CD14-positive monocyte (primary cell): ENCODE data around the gene PEX5L. TPM values are rescaled to one million over a fixed set of nuclear protein-coding genes. Genes with fewer than 3 reads are reported as not detected.
A peak's percentile ranks its signal among the peaks of the same experiment; 100 is the strongest.

ENCODE experiments used
- DNase-seq, 3 donors: peaks; one replicate each; pipeline ENCODE4 v3.0.0-alpha.2; 2011 to 2022
- H2AFZ ChIP-seq: 2 replicates; pipeline ENCODE4 v1.6.0; 2012; ENCODE audit warnings: mild to moderate bottlenecking, low read depth, low read length, inconsistent platforms; ENCODE audit not compliant: insufficient read depth, poor library complexity, severe bottlenecking
- H3K27ac ChIP-seq, 2 donors: 1 replicate in 1 of 2; 2 replicates in 1 of 2; pipeline ENCODE4 v1.5.1; 2012 to 2013; ENCODE audit warnings: low read length in 2 of 2, control low read depth in 1 of 2, inconsistent platforms in 1 of 2, low read depth in 1 of 2, mild to moderate bottlenecking in 1 of 2
- H3K27me3 ChIP-seq, 2 donors: one replicate each; pipeline versions ENCODE4 v1.6.0 to v1.6.1; 2011 to 2013; ENCODE audit warnings: low read length in 2 of 2; ENCODE audit not compliant: control insufficient read depth in 2 of 2, insufficient read depth in 2 of 2
- H3K36me3 ChIP-seq, 2 donors: replicated peaks in 1 of 2; 1 replicate in 1 of 2; 2 replicates in 1 of 2; pipeline versions ENCODE4 v1.5.1 to v1.6.1; 2012 to 2013; ENCODE audit warnings: low read length in 2 of 2, control low read depth in 1 of 2, inconsistent platforms in 1 of 2, mild to moderate bottlenecking in 1 of 2; ENCODE audit not compliant: insufficient read depth in 2 of 2, control insufficient read depth in 1 of 2
- H3K4me1 ChIP-seq, 2 donors: 1 replicate in 1 of 2; 2 replicates in 1 of 2; pipeline versions ENCODE4 v1.5.1 to v1.6.1; 2012 to 2013; ENCODE audit warnings: low read length in 2 of 2, control low read depth in 1 of 2, inconsistent platforms in 1 of 2, mild to moderate bottlenecking in 1 of 2, moderate library complexity in 1 of 2; ENCODE audit not compliant: insufficient read depth in 2 of 2, control insufficient read depth in 1 of 2
- H3K4me2 ChIP-seq: replicated peaks from 2 replicates; pipeline ENCODE3; 2012; ENCODE audit warnings: low read length, moderate library complexity, mild to moderate bottlenecking; ENCODE audit not compliant: poor library complexity, severe bottlenecking; ENCODE audit errors: extremely low read depth
- H3K4me3 ChIP-seq, 3 experiments: fragments of 200-600 bp in 1 of 3; sonication (generic) in 1 of 3; replicated peaks in 1 of 3; 1 replicate in 2 of 3; 2 replicates in 1 of 3; pipeline ENCODE4 v1.5.1; 2011 to 2013; ENCODE audit warnings: low read length in 3 of 3, mild to moderate bottlenecking in 3 of 3, control low read depth in 2 of 3, low read depth in 2 of 3, inconsistent platforms in 1 of 3, moderate library complexity in 1 of 3
- H3K79me2 ChIP-seq: 2 replicates; pipeline ENCODE4 v1.6.0; 2012; ENCODE audit warnings: mild to moderate bottlenecking, control low read depth, inconsistent platforms, low read length, moderate library complexity; ENCODE audit not compliant: insufficient read depth
- H3K9ac ChIP-seq: 2 replicates; pipeline ENCODE4 v1.6.0; 2017; ENCODE audit warnings: low read length, mild to moderate bottlenecking; ENCODE audit not compliant: insufficient read depth, poor library complexity, severe bottlenecking
- H3K9me3 ChIP-seq, 2 donors: replicated peaks in 1 of 2; 1 replicate in 1 of 2; 2 replicates in 1 of 2; pipeline versions ENCODE4 v1.5.1 to v1.6.1; 2012 to 2013; ENCODE audit warnings: low read length in 2 of 2, control low read depth in 1 of 2; ENCODE audit not compliant: control insufficient read depth in 1 of 2, insufficient read depth in 1 of 2
- H4K20me1 ChIP-seq: 2 replicates; pipeline ENCODE4 v1.6.0; 2012; ENCODE audit warnings: mild to moderate bottlenecking, low read length, control low read depth, moderate library complexity; ENCODE audit not compliant: insufficient read depth
- H3K27ac Mint-ChIP-seq, 7 donors: one replicate each; pipeline ENCODE4 v1.8.0; 2020; ENCODE audit warnings: mild to moderate bottlenecking in 7 of 7, mixed read lengths in 7 of 7, moderate library complexity in 6 of 7, inconsistent platforms in 2 of 7
- H3K27me3 Mint-ChIP-seq, 3 donors: one replicate each; pipeline ENCODE4 v1.8.0; 2021 to 2022; ENCODE audit warnings: low read depth in 3 of 3, mild to moderate bottlenecking in 3 of 3, mixed read lengths in 3 of 3, moderate library complexity in 3 of 3, inconsistent platforms in 1 of 3
- H3K36me3 Mint-ChIP-seq, 2 donors: one replicate each; pipeline ENCODE4 v1.8.0; 2020; ENCODE audit warnings: mixed read lengths in 2 of 2, inconsistent platforms in 1 of 2, mild to moderate bottlenecking in 1 of 2
- H3K4me1 Mint-ChIP-seq: one replicate; pipeline ENCODE4 v1.8.0; 2020; ENCODE audit warnings: mild to moderate bottlenecking, mixed read lengths
- H3K4me3 Mint-ChIP-seq, 2 donors: one replicate each; pipeline ENCODE4 v1.8.0; 2020; ENCODE audit warnings: mild to moderate bottlenecking in 2 of 2, mixed read lengths in 2 of 2, moderate library complexity in 1 of 2
- H3K9me3 Mint-ChIP-seq, 7 donors: one replicate each; pipeline ENCODE4 v1.8.0; 2020 to 2022; ENCODE audit warnings: mixed read lengths in 7 of 7, mild to moderate bottlenecking in 6 of 7, moderate library complexity in 6 of 7, inconsistent platforms in 2 of 7
- WGBS: methylation state at CpG from one replicate; pipeline ENCODE4 v1.1.5; 2013; ENCODE audit warnings: missing lambda C conversion rate; ENCODE audit not compliant: insufficient coverage; 5-methylcytosine and 5-hydroxymethylcytosine counted together
- intact Hi-C, 2 donors: fragments of 100-400 bp; cut with micrococcal nuclease; formaldehyde crosslinking; loops; one replicate each; pipeline versions ENCODE4 v1.15.0 to v1.15.1; 2023
- polyA plus RNA-seq, 3 donors: library from polyadenylated mRNA; depleted of rRNA in 1 of 3; unstranded in 2 of 3; stranded (reverse) in 1 of 3; fragments of 300-500 nt in 2 of 3; fragments of >200 nt in 1 of 3; fragmentation: Illumina TruSeq in 2 of 3; gene quantifications; 1 replicate in 2 of 3; 2 replicates in 1 of 3; pipeline ENCODE4 v1.2.3, GENCODE V29; 2012 to 2021
- TF ChIP-seq, protein P1 (sequence below): fragments of 200-600 bp; IDR thresholded peaks from one replicate; pipeline ENCODE4 v1.8.0; 2022; ENCODE audit warnings: antibody characterized with exemption, mild to moderate bottlenecking

Gene PEX5L
- polyA plus RNA-seq, 3 donors = not detected

DNA sequence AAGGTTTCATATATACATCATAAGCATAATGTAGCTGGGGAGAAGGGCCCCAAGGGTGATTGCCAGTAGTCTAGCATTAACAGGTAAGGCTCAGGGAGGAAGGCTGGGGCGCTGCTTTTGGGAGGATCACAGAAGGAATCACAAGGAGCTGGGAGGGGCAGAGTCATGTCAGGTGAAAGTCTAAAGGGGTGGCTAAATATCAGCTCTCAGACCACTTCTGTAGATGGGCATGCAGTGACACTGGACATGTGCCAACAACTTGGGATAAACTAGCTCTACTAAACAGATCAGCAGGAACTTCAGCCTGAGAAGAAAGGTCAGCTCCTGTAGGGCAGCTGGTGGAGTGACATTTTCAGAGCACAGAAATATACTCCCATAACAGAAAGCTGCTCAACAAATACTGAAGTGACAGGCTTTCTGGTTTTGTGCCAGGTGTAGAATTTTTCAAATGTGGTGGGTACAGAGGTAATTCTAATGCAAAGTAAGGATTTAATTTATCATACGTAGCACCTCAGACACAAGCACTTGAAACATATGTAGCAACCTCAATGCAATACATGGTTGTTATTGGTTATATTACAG is 79.4 kb downstream of the PEX5L start:
- Mint-ChIP-seq H3K27me3 (peaks cover 3 to 10% (median 6%) of the 10 kb centered on the region in 3 donors), H3K27ac (no peak overlapping the region), H3K9me3 (peaks cover 0 to 8% (median 1%) of the 10 kb centered on the region in 7 donors), H3K4me3 (no peak overlapping the region), H3K4me1 (peaks cover 19% of the 10 kb centered on the region), H3K36me3 (no peaks in the 10 kb centered on the region)
- H2AFZ ChIP-seq = no peak overlapping the region
- DNase-seq = no peak
- no peak overlapping the region for H3K9ac ChIP-seq
- H3K36me3 ChIP-seq = no peaks in the 10 kb centered on the region
- H3K79me2 ChIP-seq = no peaks in the 10 kb centered on the region
- no peak overlapping the region for H3K4me2 ChIP-seq
- no peaks in the 10 kb centered on the region for H4K20me1 ChIP-seq
- no peaks in the 10 kb centered on the region for H3K27me3 ChIP-seq
- no peak overlapping the region for H3K27ac ChIP-seq
- WGBS = 29% methylated on average over 1 of the region's 2 CpGs
- TF ChIP-seq, protein P1, sequence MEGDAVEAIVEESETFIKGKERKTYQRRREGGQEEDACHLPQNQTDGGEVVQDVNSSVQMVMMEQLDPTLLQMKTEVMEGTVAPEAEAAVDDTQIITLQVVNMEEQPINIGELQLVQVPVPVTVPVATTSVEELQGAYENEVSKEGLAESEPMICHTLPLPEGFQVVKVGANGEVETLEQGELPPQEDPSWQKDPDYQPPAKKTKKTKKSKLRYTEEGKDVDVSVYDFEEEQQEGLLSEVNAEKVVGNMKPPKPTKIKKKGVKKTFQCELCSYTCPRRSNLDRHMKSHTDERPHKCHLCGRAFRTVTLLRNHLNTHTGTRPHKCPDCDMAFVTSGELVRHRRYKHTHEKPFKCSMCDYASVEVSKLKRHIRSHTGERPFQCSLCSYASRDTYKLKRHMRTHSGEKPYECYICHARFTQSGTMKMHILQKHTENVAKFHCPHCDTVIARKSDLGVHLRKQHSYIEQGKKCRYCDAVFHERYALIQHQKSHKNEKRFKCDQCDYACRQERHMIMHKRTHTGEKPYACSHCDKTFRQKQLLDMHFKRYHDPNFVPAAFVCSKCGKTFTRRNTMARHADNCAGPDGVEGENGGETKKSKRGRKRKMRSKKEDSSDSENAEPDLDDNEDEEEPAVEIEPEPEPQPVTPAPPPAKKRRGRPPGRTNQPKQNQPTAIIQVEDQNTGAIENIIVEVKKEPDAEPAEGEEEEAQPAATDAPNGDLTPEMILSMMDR = no peak
- no peak overlapping the region for H3K4me3 ChIP-seq
- H3K4me1 ChIP-seq = peaks cover 0 to 14% of the 10 kb centered on the region in 2 donors
- intact Hi-C loops = no loop called here
- no peaks in the 10 kb centered on the region for H3K9me3 ChIP-seq

DNA sequence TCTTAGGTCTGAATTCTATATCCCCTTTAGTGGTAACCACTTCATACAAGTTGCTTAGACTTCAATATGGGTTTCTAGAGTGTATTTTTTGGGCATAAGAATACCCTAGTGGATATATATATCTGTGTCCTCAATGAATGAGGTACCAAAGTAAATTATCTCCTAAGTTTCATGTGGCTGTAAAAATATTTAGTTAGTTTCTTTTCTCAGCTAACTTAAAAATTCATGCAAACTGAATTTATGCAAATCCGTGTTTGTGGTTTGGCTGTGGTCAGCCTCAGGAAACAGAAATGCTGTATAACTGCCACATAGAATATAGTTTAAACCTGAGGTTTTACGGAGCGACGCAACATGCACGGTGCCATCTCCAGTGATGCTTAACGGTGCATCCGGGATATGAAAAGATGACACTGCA is 80.3 kb downstream of the PEX5L start:
- H3K27me3 ChIP-seq = no peaks in the 10 kb centered on the region
- WGBS = 0% methylated on average over 1 of the region's 7 CpGs
- intact Hi-C loops = no loop called here
- no peaks in the 10 kb centered on the region for H3K36me3 ChIP-seq
- no peaks in the 10 kb centered on the region for H3K9me3 ChIP-seq
- no peak overlapping the region for H2AFZ ChIP-seq
- Mint-ChIP-seq H3K4me1 (peaks cover 19% of the 10 kb centered on the region), H3K27ac (no peak overlapping the region), H3K9me3 (peaks cover 0 to 8% (median 1%) of the 10 kb centered on the region in 7 donors), H3K4me3 (no peak overlapping the region), H3K27me3 (peaks cover 3 to 10% (median 6%) of the 10 kb centered on the region in 3 donors), H3K36me3 (no peaks in the 10 kb centered on the region)
- DNase-seq = no peak
- no peak overlapping the region for H3K27ac ChIP-seq
- peaks cover 0 to 14% of the 10 kb centered on the region in 2 donors for H3K4me1 ChIP-seq
- H3K79me2 ChIP-seq = no peaks in the 10 kb centered on the region
- TF ChIP-seq, protein P1 = no peak
- peak overlapping the region; percentile 8 for H3K4me2 ChIP-seq
- no peak overlapping the region for H3K9ac ChIP-seq
- no peaks in the 10 kb centered on the region for H4K20me1 ChIP-seq
- H3K4me3 ChIP-seq = no peak overlapping the region
